Measurements from ENCODE around the gene ZNF718. TPM values are rescaled to one million over a fixed set of nuclear protein-coding genes. Genes with fewer than 3 reads are reported as not detected.
"Not testable (repeated sequence)": the region's sequence is repeated elsewhere in the genome, so short reads cannot be mapped to it uniquely, and the experiment has no call there.

Gene ZNF718
- total RNA-seq, 1 donor = 9.6 TPM

- no peak overlapping the region for H3K4me3 ChIP-seq (ENCODE audit: low read depth, low read length)
- TF ChIP-seq, protein P1, sequence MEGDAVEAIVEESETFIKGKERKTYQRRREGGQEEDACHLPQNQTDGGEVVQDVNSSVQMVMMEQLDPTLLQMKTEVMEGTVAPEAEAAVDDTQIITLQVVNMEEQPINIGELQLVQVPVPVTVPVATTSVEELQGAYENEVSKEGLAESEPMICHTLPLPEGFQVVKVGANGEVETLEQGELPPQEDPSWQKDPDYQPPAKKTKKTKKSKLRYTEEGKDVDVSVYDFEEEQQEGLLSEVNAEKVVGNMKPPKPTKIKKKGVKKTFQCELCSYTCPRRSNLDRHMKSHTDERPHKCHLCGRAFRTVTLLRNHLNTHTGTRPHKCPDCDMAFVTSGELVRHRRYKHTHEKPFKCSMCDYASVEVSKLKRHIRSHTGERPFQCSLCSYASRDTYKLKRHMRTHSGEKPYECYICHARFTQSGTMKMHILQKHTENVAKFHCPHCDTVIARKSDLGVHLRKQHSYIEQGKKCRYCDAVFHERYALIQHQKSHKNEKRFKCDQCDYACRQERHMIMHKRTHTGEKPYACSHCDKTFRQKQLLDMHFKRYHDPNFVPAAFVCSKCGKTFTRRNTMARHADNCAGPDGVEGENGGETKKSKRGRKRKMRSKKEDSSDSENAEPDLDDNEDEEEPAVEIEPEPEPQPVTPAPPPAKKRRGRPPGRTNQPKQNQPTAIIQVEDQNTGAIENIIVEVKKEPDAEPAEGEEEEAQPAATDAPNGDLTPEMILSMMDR (IDR thresholded peaks at IDR 0.05; ENCODE audit: insufficient read depth, low read length) = no peak
- DNase-seq (ENCODE audit: low read depth) = no peak
Observed at GRCh38 chr4:121408-122084, 2.8 kb upstream of the ZNF718 start.

DNA sequence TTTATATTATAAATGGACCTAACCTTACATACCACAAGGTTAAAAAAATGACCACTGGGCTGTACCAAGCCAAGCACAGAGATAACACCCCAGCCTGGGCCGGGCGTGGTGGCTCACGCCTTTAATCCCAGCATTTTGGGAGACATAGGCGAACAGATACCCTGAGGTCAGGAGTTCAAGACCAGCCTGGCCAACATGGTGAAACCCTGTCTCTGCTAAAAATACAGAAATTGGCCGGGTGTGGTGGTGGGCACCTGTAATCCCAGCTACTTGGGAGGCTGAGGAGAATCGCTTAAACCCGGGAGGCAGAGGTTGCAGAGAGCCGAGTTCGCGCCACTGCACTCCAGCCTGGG is 403 bp upstream of the ZNF718 start:
- not testable (repeated sequence) for DNase-seq (ENCODE audit: low read depth)
- peak overlapping the region; percentile 88 for H3K4me3 ChIP-seq (ENCODE audit: low read depth, low read length)

DNA sequence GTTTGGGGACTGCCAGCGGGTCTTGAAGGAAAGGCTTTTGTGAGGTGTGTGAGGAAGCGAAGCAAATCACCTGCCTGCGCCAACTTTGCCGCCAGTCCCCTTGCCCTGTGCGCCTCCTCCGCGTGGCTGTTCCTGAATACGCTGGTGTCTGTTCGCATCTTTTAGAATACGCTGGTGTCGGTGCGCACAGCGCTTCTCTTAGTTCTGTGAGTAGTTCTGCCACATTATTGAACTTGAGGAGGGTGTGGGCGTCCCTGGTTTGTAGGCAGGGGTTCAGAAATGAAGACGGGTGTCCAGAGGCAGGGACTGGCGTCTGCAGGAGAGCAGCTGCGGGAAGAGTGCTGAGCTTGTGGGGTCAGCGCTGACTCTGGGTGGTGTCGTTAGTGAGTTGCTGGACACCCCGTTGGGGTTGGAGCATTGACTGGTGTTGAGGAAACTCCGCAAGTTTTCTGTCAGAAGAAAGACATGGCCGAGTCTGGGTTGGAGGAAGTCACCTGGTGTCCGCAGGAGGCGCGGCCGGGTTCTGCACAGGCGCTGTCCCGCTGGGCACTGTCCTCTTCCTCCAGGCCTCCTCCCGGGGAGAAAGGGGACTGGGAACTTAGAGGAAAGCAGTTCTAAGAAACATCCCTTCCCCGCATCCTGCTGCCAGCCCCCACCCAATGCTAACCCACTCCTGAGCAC is 930 bp downstream of the ZNF718 start:
- peak; percentile 7 for DNase-seq (ENCODE audit: low read depth)
- peak overlapping the region; percentile 88 for H3K4me3 ChIP-seq (ENCODE audit: low read depth, low read length)
- TF ChIP-seq, protein P1 (IDR thresholded peaks at IDR 0.05; ENCODE audit: insufficient read depth, low read length) = no peak

- no peak for DNase-seq (ENCODE audit: low read depth)
- TF ChIP-seq, protein P1 (IDR thresholded peaks at IDR 0.05; ENCODE audit: insufficient read depth, low read length) = no peak
Observed at GRCh38 chr4:125833-126232, 1.5 kb downstream of the ZNF718 start.

DNA sequence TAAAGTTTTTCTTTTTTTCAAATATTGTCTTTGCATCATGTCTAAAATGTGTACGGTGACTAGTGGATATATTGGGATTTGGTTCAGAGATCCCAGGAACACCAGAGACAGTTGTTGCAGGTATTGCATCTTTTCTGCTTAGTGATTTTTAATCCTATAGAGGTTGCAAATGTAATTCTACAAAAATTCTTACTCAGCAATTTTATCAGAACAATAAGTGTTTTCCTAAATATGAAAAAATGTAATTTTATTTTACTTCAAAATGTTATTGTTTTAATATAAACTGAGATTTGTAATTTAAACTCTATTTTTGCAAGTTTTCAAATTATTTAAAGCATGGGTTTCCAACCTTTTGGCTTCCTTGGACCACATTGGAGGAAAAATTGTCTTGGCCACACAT is 8.2 kb downstream of the ZNF718 start:
- no peak for DNase-seq (ENCODE audit: low read depth)
- H3K4me3 ChIP-seq (ENCODE audit: low read depth, low read length) = no peak overlapping the region
- TF ChIP-seq, protein P1 (IDR thresholded peaks at IDR 0.05; ENCODE audit: insufficient read depth, low read length) = no peak

More at GRCh38 chr4:125833-126232, 1.5 kb downstream of the ZNF718 start:
- peak overlapping the region; percentile 88 for H3K4me3 ChIP-seq (ENCODE audit: low read depth, low read length)

DNA sequence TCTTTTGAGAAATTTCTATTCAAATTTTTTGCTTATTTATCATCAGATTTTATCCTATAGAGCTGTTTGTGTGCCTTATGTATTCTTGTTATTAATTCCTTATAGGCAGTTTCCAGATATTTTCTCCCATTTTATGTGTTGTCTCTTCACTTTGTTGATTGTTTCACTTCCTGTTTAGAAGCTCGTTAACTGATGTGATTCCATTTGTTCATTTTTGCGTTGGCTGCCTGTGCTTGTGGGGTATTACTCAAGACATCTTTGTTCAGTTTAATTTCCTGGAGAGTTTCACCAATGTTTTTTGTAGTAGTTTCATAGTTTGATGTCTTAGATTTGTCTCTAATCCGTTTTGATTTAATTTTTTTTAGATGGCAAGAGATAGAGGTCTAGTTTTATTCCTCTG is 14.6 kb downstream of the ZNF718 start:
- TF ChIP-seq, protein P1 (IDR thresholded peaks at IDR 0.05; ENCODE audit: insufficient read depth, low read length) = no peak
- H3K4me3 ChIP-seq (ENCODE audit: low read depth, low read length) = no peak overlapping the region
- no peak for DNase-seq (ENCODE audit: low read depth)

- H3K4me3 ChIP-seq (ENCODE audit: low read depth, low read length) = no peak overlapping the region
- no peak for DNase-seq (ENCODE audit: low read depth)
- TF ChIP-seq, protein P1 (IDR thresholded peaks at IDR 0.05; ENCODE audit: insufficient read depth, low read length) = no peak
Observed at GRCh38 chr4:139691-140090, 15.4 kb downstream of the ZNF718 start.
